NCI-H345 treated with DMSO at 0.1 percent for 48 hours (cell line): Measurements from ENCODE around the gene CHRD.
"Not testable (repeated sequence)": the region's sequence is repeated elsewhere in the genome, so short reads cannot be mapped to it uniquely, and the experiment has no call there.

Source experiments
- DNase-seq: peaks from one replicate; lab custom pipeline; 2025; ENCODE audit not compliant: unreplicated experiment; lab: John Stamatoyannopoulos, UW

Gene CHRD

GRCh38 chr3:184379358-184380184, at the start of gene CHRD:
Gene CHRD, plus strand, starts transcription at chr3:184380054. Its CDS starts 265 bp downstream, at chr3:184380319.
- no peak for DNase-seq

- no peak for DNase-seq
Measured at GRCh38 chr3:184332370-184333090, 47.3 kb upstream of the CHRD start.

- DNase-seq = no peak
Measured at GRCh38 chr3:184333190-184333589, 46.7 kb upstream of the CHRD start.

GRCh38 chr3:184333700-184334099, 46.2 kb upstream of the CHRD start:
- DNase-seq = no peak

GRCh38 chr3:184334470-184335158, 45.2 kb upstream of the CHRD start:
- DNase-seq = no peak

GRCh38 chr3:184335291-184335660, 44.6 kb upstream of the CHRD start:
- DNase-seq = no peak

GRCh38 chr3:184335661-184336546, 44.0 kb upstream of the CHRD start:
- DNase-seq = peak; percentile 78

GRCh38 chr3:184336547-184337398, 43.1 kb upstream of the CHRD start:
- DNase-seq = peak; percentile 53

- no peak for DNase-seq
Measured at GRCh38 chr3:184337399-184337714, 42.5 kb upstream of the CHRD start, which contains the start of gene FAM131A. Gene FAM131A, plus strand, starts transcription at chr3:184337600. Its CDS starts 31 bp downstream, at chr3:184337631.

- DNase-seq = no peak
Measured at GRCh38 chr3:184337981-184338380, 41.9 kb upstream of the CHRD start.

GRCh38 chr3:184338511-184338945, 41.3 kb upstream of the CHRD start:
- DNase-seq = peak; percentile 94

- DNase-seq = no peak
Measured at GRCh38 chr3:184339001-184339400, 40.9 kb upstream of the CHRD start.

GRCh38 chr3:184339451-184340135, 40.3 kb upstream of the CHRD start:
- not testable (repeated sequence) for DNase-seq

- DNase-seq = no peak
Measured at GRCh38 chr3:184341925-184342324, 37.9 kb upstream of the CHRD start.

- no peak for DNase-seq
Measured at GRCh38 chr3:184343200-184343876, 36.5 kb upstream of the CHRD start.

- no peak for DNase-seq
Measured at GRCh38 chr3:184344579-184345316, 35.1 kb upstream of the CHRD start.

- DNase-seq = peak; percentile 51
Measured at GRCh38 chr3:184345317-184346144, 34.3 kb upstream of the CHRD start.
